Skeletal muscle satellite cell (primary cell): ENCODE data around the gene PIN4. TPM values are rescaled to one million over a fixed set of nuclear protein-coding genes. Genes with fewer than 3 reads are reported as not detected.

Experiments used
- H3K27me3 ChIP-seq: 2 replicates; pipeline ENCODE4 v1.7.0; 2013; ENCODE audit warnings: low read length; ENCODE audit not compliant: control insufficient read depth, insufficient read depth
- H3K36me3 ChIP-seq: 2 replicates; pipeline ENCODE4 v1.7.0; 2013; ENCODE audit warnings: mild to moderate bottlenecking, control low read depth, low read length; ENCODE audit not compliant: insufficient read depth
- H3K4me1 ChIP-seq: 2 replicates; pipeline ENCODE4 v1.7.0; 2013; ENCODE audit warnings: low read length; ENCODE audit not compliant: control insufficient read depth, insufficient read depth
- H3K4me2 ChIP-seq: 2 replicates; pipeline ENCODE4 v1.7.0; 2013; ENCODE audit warnings: mild to moderate bottlenecking, low read length
- H3K4me3 ChIP-seq: 2 replicates; pipeline ENCODE4 v1.7.0; 2013; ENCODE audit warnings: low read length
- H3K9ac ChIP-seq: 2 replicates; pipeline ENCODE4 v1.7.0; 2013; ENCODE audit warnings: mild to moderate bottlenecking, low read depth, low read length, moderate library complexity
- H3K9me3 ChIP-seq: replicated peaks from 2 replicates; pipeline ENCODE4 v1.7.0; 2013; ENCODE audit warnings: mild to moderate bottlenecking, control low read depth, low read length
- total RNA-seq: library from RNA; depleted of rRNA; stranded (reverse); fragments of >200 nt; gene quantifications from 2 replicates; pipeline ENCODE4 v1.2.3, GENCODE V29; 2012; rRNA removed

Gene PIN4
- total RNA-seq, result 4.4 and 8.9 TPM in 2 replicates

DNA sequence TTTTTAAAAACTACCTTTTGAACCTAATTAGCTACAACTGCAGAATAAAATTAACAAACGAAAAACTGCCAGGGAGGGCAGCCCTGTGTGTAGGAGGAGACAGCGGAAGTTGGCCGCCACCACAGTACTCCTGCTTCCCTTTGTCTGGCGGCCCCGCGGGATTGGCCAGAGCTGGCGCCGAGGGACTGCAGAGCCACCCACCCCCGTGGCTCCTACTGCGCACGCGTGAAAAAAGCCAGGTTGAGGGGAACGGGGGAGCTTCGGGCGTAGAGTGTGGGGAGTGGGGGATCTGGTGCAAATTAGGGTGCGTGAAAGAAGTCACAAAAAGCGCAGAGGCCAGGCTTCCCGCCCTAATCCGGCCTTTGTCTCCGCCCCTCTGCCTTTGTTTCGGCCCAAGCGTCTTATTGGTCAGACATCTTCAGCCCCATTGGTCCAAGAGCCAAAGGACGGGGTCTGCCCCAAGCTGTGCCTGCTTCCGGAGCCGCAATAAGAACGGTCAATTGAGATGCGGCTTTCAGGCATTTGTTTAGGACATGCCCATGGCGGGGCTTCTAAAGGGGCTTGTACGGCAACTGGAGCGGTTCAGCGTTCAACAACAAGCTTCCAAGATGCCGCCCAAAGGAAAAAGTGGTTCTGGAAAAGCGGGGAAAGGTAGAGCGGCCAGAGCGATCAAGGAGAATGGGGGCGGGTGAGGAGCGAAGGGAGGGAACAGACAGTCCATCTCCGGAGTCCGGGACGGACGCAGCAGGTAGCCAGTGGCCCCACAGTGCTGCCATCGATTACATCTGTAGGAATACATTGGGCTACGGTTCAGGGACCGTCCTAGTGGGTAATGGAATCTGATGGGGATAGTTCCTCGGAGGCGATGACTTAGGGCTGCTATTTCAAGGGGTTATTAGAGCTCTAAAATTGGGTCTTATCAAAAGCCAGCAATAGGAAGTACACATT lies at the start of gene PIN4:
Gene PIN4, plus strand, starts transcription at position 580 of the 948 bp plus-strand sequence. Its CDS starts 29 bp downstream, at position 609.
- H3K36me3 ChIP-seq, result no peaks in the 10 kb centered on the region
- H3K9me3 ChIP-seq, result no peaks in the 10 kb centered on the region
- H3K4me1 ChIP-seq, result peaks cover 12% of the 10 kb centered on the region
- no peaks in the 10 kb centered on the region for H3K27me3 ChIP-seq
- H3K4me2 ChIP-seq, result peak within 1 kb of the TSS; percentile 76
- peak within 1 kb of the TSS; percentile 92 for H3K9ac ChIP-seq
- peak within 1 kb of the TSS; percentile 90 for H3K4me3 ChIP-seq

DNA sequence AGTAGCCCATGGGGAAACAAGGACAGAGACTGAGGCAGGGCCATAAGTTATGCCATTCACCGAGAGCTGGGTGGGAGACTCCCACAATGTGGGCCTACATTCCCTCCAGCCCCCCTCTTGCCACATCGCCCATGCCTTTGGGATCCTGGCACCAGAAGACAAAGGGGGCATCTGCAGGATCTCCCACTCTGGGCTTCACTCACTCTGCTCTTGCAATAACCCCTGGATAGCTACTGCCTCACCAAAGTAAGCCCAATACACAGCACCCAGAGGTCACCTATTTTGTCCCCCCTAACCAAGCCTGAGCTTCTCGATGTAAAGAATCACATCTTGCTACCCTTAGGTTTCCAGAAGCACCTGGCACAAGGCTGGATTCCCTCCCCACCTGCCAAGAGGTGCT lies 49.1 kb upstream of the PIN4 start:
- H3K36me3 ChIP-seq, result no peaks in the 10 kb centered on the region
- no peaks in the 10 kb centered on the region for H3K9me3 ChIP-seq
- peaks cover 69% of the 10 kb centered on the region for H3K27me3 ChIP-seq
- H3K9ac ChIP-seq, result no peak overlapping the region
- peaks cover 4% of the 10 kb centered on the region for H3K4me1 ChIP-seq
- peak overlapping the region; percentile 71 for H3K4me3 ChIP-seq
- H3K4me2 ChIP-seq, result peak overlapping the region; percentile 86

DNA sequence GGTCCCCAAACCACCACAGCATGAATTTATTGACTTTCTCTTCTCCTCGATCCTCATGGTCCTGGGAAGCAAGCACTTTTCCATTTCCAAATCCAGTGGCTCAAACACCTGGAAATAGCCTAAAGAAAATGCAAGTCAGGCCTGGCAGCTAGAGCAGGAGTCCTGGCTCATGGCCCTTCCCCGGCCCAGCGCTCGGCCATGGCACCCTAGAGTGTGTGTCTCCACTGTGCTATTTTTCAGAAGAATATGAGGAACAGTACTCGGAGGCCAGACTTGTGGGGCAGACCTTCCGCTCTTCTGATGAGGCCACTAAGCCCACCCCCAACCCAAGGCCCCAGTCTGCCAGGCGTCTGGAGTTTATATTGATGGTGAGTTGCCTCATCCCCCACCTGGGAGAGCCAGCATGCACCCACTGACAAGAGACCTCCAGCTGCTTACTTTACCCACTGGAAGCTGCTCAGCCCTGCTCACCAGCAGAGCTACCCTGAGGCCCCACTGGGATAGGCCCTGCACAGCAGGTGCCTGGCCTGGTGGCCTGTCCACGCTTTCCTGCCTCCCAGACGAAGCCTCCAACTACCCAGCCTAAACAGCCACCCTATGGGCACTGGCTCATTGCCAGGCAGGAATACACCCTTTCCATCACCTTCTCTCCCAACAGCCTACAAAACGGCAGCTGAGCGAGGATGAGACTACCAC lies 47.6 kb upstream of the PIN4 start:
- Histone ChIP-seq H3K9me3 (no peaks in the 10 kb centered on the region), H3K36me3 (no peaks in the 10 kb centered on the region), H3K27me3 (peaks cover 67% of the 10 kb centered on the region), H3K4me2 (no peak overlapping the region), H3K4me1 (peaks cover 4% of the 10 kb centered on the region), H3K4me3 (no peak overlapping the region), H3K9ac (no peak overlapping the region)

DNA sequence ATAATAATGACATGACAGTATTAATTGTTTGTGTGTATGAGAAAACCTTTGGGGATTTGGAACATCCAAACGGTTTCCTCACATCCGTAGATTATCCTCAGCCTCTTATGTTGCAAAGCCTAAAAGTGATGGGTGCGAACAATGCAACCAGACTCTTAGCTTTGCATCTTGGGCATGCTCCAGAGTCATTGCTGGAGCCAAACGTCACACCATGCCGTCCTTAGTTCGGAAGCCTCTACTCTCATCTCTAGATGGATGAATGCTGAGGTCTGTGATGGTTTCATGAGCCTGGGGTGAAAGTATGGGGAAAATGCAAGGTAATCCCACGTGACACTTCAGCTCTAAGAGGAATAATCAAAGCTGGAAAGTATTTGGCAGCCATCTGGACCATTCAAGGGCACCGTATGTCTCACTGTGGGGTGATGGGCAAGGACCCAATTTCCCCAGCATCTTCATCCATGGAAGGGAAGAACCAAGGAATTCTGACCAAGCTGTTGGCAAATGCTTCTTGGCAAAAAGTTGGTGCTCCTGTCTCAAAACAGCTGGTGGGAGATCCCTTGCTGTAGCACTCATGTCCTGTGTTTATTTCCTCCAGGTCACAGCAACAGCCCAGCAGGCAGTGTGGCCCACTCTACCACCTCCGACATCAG lies 43.6 kb upstream of the PIN4 start:
- Histone ChIP-seq H3K27me3 (peaks cover 90% of the 10 kb centered on the region), H3K36me3 (no peaks in the 10 kb centered on the region), H3K9me3 (no peaks in the 10 kb centered on the region), H3K9ac (no peak overlapping the region), H3K4me1 (no peaks in the 10 kb centered on the region), H3K4me3 (no peak overlapping the region), H3K4me2 (no peak overlapping the region)

- Histone ChIP-seq H3K9me3 (no peaks in the 10 kb centered on the region), H3K9ac (no peak overlapping the region), H3K27me3 (peaks cover 90% of the 10 kb centered on the region), H3K36me3 (no peaks in the 10 kb centered on the region), H3K4me2 (no peak overlapping the region), H3K4me3 (no peak overlapping the region), H3K4me1 (no peaks in the 10 kb centered on the region)
Observed at GRCh38 chrX:72139538-72139937, 42.0 kb upstream of the PIN4 start.

GRCh38 chrX:72141372-72142004 lies 40.1 kb upstream of the PIN4 start:
- Histone ChIP-seq H3K9ac (no peak overlapping the region), H3K4me2 (no peak overlapping the region), H3K4me1 (no peaks in the 10 kb centered on the region), H3K4me3 (no peak overlapping the region), H3K9me3 (no peaks in the 10 kb centered on the region), H3K27me3 (peaks cover 86% of the 10 kb centered on the region), H3K36me3 (no peaks in the 10 kb centered on the region)

- Histone ChIP-seq H3K36me3 (no peaks in the 10 kb centered on the region), H3K4me1 (no peaks in the 10 kb centered on the region), H3K9ac (no peak overlapping the region), H3K4me3 (no peak overlapping the region), H3K27me3 (peaks cover 88% of the 10 kb centered on the region), H3K4me2 (no peak overlapping the region), H3K9me3 (no peaks in the 10 kb centered on the region)
Observed at GRCh38 chrX:72142094-72142793, 39.3 kb upstream of the PIN4 start.

GRCh38 chrX:72142794-72143608 lies 38.6 kb upstream of the PIN4 start:
- no peak overlapping the region for H3K4me2 ChIP-seq
- no peak overlapping the region for H3K4me3 ChIP-seq
- H3K9me3 ChIP-seq, result no peaks in the 10 kb centered on the region
- no peaks in the 10 kb centered on the region for H3K4me1 ChIP-seq
- no peaks in the 10 kb centered on the region for H3K36me3 ChIP-seq
- peaks cover 89% of the 10 kb centered on the region for H3K27me3 ChIP-seq
- H3K9ac ChIP-seq, result no peak overlapping the region

- no peak overlapping the region for H3K4me2 ChIP-seq
- no peaks in the 10 kb centered on the region for H3K36me3 ChIP-seq
- H3K9me3 ChIP-seq, result no peaks in the 10 kb centered on the region
- H3K4me1 ChIP-seq, result no peaks in the 10 kb centered on the region
- no peak overlapping the region for H3K4me3 ChIP-seq
- peaks cover 89% of the 10 kb centered on the region for H3K27me3 ChIP-seq
- no peak overlapping the region for H3K9ac ChIP-seq
Observed at GRCh38 chrX:72143609-72143907, 38.0 kb upstream of the PIN4 start.

- Histone ChIP-seq H3K4me3 (no peak overlapping the region), H3K4me1 (no peaks in the 10 kb centered on the region), H3K27me3 (peaks cover 91% of the 10 kb centered on the region), H3K9me3 (no peaks in the 10 kb centered on the region), H3K4me2 (no peak overlapping the region), H3K9ac (no peak overlapping the region), H3K36me3 (no peaks in the 10 kb centered on the region)
Observed at GRCh38 chrX:72145181-72145580, 36.4 kb upstream of the PIN4 start.
